DOHH2 (cell line): ENCODE data around the gene HERC6.

Experiments used
- CTCF ChIP-seq: fragments of 200-600 bp; sonication (generic); IDR thresholded peaks from one replicate; pipeline ENCODE4 v1.5.1; 2014; ENCODE audit warnings: antibody characterized with exemption, mild to moderate bottlenecking, low read depth, low read length; ENCODE audit not compliant: poor library complexity, severe bottlenecking
- EZH2phosphoT487 ChIP-seq: fragments of 200-600 bp; sonication (generic); IDR thresholded peaks from 2 replicates; pipeline ENCODE4 v1.6.1; 2017; ENCODE audit warnings: borderline replicate concordance, mild to moderate bottlenecking, antibody characterized with exemption, low read length, moderate library complexity, mixed read lengths

GRCh38 chr4:88441696-88442095, 63.0 kb downstream of the HERC6 start:
- no peak for TF ChIP-seq CTCF
- no peak for TF ChIP-seq EZH2phosphoT487
